Measurements from ENCODE around the gene MRS2.
"Not testable (repeated sequence)": the region's sequence is repeated elsewhere in the genome, so short reads cannot be mapped to it uniquely, and the experiment has no call there.

The MRS2 gene

DNA sequence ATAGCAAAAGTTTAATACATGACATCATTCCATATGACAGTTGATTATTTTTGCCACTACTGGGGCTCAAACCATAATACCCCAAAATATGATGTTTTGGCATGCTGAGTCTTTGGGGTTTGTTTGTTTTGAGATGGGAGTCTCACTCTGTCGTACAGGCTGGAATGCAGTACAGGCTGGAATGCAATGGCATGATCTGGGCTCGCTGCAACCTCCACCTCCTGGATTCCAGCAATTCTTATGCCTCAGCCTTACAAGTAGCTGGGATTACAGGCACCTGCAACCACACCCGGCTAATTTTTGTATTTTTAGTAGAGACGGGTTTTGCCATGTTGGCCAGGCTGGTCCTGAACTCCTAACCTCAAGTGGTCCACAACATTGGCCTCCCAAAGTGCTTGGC lies 1.3 kb upstream of the MRS2 start:
- no peak for DNase-seq (ENCODE audit: low read depth)
- H3K4me3 ChIP-seq (ENCODE audit: low read depth, low read length) = no peak overlapping the region

DNA sequence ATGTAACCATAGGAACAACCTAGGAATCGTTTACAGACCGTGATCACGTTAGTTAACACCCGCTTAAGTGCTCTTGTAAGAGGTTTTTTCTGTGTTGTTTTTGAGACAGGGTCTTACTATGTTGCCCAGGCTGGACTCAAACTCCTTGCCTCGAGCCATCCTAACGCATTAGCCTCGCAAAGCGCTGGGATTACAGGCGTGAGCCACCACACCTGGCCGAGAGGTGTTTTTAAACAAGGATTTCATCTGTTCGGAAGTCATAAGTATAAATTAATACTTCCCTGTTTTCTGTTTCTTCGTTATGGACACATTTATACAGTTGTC lies 727 bp downstream of the MRS2 start:
- H3K4me3 ChIP-seq (ENCODE audit: low read depth, low read length) = peak overlapping the region; percentile 77
- no peak for DNase-seq (ENCODE audit: low read depth)
- TF ChIP-seq, protein P1, sequence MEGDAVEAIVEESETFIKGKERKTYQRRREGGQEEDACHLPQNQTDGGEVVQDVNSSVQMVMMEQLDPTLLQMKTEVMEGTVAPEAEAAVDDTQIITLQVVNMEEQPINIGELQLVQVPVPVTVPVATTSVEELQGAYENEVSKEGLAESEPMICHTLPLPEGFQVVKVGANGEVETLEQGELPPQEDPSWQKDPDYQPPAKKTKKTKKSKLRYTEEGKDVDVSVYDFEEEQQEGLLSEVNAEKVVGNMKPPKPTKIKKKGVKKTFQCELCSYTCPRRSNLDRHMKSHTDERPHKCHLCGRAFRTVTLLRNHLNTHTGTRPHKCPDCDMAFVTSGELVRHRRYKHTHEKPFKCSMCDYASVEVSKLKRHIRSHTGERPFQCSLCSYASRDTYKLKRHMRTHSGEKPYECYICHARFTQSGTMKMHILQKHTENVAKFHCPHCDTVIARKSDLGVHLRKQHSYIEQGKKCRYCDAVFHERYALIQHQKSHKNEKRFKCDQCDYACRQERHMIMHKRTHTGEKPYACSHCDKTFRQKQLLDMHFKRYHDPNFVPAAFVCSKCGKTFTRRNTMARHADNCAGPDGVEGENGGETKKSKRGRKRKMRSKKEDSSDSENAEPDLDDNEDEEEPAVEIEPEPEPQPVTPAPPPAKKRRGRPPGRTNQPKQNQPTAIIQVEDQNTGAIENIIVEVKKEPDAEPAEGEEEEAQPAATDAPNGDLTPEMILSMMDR (IDR thresholded peaks at IDR 0.05; ENCODE audit: insufficient read depth, low read depth, low read length, missing control alignments) = no peak

More for the DNA sequence above, 1.3 kb upstream of the MRS2 start:
- TF ChIP-seq, protein P1 (IDR thresholded peaks at IDR 0.05; ENCODE audit: insufficient read depth, low read depth, low read length, missing control alignments) = no peak

DNA sequence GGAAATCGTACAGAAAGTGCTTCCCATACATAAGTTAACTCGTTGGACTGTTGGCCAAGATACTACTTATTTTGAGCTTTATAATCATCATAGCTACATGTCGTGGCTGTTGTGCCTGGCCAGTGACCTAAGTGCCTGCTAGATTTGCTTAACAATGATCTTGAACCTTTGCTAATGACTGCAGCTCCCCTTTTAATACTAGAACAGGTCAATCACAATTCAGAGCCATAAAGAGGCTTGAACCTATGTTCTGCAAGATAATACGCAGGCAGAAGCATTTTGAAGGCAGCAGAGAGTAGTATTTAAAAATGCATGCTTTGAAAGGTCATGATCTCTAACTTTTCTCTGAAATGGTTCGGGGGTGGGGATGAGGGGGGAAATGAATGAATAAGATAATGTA lies 2.5 kb downstream of the MRS2 start:
- TF ChIP-seq, protein P1 (IDR thresholded peaks at IDR 0.05; ENCODE audit: insufficient read depth, low read depth, low read length, missing control alignments) = no peak
- no peak for DNase-seq (ENCODE audit: low read depth)
- H3K4me3 ChIP-seq (ENCODE audit: low read depth, low read length) = no peak overlapping the region

DNA sequence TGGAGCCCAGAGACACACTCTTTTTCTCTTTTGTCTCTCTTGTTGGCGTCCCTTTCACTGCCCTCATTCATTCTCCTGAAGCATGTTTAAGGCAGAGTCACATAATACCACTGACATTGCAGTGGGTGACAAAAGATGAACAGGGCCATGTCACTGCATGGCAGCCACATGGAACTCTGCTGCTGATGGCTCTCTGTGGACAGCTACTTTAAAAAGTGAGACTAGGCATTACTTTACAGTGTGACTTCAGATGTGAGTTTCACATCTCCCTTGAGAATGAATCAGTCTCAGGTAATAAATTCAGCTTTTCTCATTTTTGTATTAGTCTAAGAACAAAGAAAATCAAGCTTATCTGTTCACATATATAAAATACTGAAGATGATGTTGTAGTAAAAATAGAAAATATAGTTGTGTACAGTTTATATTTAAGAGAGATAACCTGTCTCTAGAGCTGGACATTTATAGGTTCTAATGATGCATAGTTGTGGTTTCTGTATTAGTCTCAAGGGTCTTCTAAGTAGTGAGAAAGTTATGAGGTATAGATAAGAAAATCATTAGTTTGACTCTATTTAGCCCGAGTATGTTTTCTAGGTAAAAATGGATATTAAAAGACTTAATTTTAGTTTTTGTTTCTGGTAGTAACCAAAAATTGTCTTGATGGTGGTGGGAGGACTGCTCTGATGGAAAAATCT lies 6.1 kb downstream of the MRS2 start:
- TF ChIP-seq, protein P1 (IDR thresholded peaks at IDR 0.05; ENCODE audit: insufficient read depth, low read depth, low read length, missing control alignments) = no peak
- H3K4me3 ChIP-seq (ENCODE audit: low read depth, low read length) = no peak overlapping the region
- DNase-seq (ENCODE audit: low read depth) = peak; percentile 52

DNA sequence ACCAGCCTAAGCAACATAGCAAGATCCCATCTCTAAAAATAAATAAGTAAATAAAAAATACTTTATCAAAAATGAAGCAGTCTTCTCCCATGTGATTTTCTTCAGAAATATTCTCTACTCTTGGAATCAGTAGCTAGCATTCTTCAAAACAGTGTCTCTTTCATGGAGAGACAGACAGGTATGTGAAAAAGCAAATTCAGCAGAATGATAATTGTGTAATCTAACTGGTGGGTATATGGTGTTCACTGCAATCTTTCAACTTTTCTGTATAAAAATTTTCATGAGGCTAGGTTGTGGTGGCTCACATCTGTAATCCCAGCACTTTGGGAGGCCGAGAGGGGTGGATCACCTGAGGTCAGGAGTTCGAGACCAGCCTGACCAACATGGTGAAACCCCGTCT lies 7.9 kb downstream of the MRS2 start:
- no peak overlapping the region for H3K4me3 ChIP-seq (ENCODE audit: low read depth, low read length)
- TF ChIP-seq, protein P1 (IDR thresholded peaks at IDR 0.05; ENCODE audit: insufficient read depth, low read depth, low read length, missing control alignments) = no peak
- DNase-seq (ENCODE audit: low read depth) = no peak

DNA sequence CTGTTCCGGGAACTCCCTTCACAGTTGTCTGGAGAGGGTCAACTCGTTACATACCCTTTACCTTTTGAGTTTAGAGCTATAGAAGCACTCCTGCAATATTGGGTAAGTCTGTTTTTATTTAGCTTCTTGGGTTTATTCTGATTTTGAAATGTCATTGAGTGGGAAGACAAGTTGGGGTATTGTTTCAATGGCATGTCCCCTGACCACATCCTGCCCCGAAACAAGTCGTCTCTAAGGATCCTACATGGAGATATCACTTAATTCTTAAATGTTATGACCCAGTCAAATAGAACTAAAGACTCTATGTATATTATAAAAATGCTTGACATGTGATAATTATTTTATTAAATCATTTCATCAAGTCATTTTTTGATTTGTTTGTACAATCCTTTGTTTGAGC lies 9.6 kb downstream of the MRS2 start:
- no peak for DNase-seq (ENCODE audit: low read depth)
- H3K4me3 ChIP-seq (ENCODE audit: low read depth, low read length) = no peak overlapping the region
- TF ChIP-seq, protein P1 (IDR thresholded peaks at IDR 0.05; ENCODE audit: insufficient read depth, low read depth, low read length, missing control alignments) = no peak

DNA sequence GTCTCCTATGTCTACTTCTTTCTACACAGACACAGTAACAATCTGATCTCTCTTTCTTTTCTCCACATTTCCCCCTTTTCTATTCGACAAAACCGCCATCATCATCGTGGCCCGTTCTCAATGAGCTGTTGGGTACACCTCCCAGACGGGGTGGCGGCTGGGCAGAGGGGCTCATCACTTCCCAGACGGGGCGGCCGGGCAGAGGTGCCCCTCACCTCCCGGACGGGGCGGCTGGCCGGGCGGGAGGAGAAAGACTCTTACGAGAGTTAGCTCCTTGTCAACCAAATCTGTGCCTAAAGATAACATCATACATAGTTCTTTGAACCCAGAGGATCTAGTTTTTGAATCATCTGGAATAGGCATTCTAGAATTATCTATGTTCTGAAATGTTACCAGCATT lies 11.8 kb downstream of the MRS2 start:
- H3K4me3 ChIP-seq (ENCODE audit: low read depth, low read length); DNase-seq (ENCODE audit: low read depth): not testable (repeated sequence)

Data from GM12865 (cell line).